OCI-LY3 (cell line): Measurements from ENCODE around the gene GZMH.
"Not testable (repeated sequence)": the region's sequence is repeated elsewhere in the genome, so short reads cannot be mapped to it uniquely, and the experiment has no call there.

Source experiments
- H2AFZ ChIP-seq: fragments of 200-600, 300-600 bp; shearing (Covaris generic); 2 replicates; pipeline ENCODE4 v1.6.0; 2014; ENCODE audit warnings: antibody characterized with exemption, low read depth, low read length
- H3K27ac ChIP-seq: fragments of 200-600, 300-600 bp; sonication (generic); 2 replicates; pipeline ENCODE4 v1.5.1; 2014; ENCODE audit warnings: mild to moderate bottlenecking, low read length, moderate library complexity, mixed read lengths
- H3K27me3 ChIP-seq: fragments of 200-600, 300-600 bp; sonication (generic); 2 replicates; pipeline ENCODE4 v1.6.1; 2014; ENCODE audit warnings: low read depth, low read length, mixed read lengths
- H3K36me3 ChIP-seq: fragments of 200-600, 300-600 bp; sonication (generic); replicated peaks from 2 replicates; pipeline ENCODE3; 2014; ENCODE audit warnings: low read depth, low read length, mixed read lengths
- H3K4me1 ChIP-seq: fragments of 300-600, 200-600 bp; sonication (generic); 2 replicates; pipeline ENCODE4 v1.6.1; 2014; ENCODE audit warnings: low read length, mixed read lengths
- H3K4me2 ChIP-seq: fragments of 200-600, 300-600 bp; sonication (generic); 2 replicates; pipeline ENCODE4 v1.6.1; 2014; ENCODE audit warnings: low read length, mixed read lengths
- H3K4me3 ChIP-seq: fragments of 300-600, 200-600 bp; sonication (generic); 2 replicates; pipeline ENCODE4 v1.5.1; 2014; ENCODE audit warnings: antibody characterized with exemption, mild to moderate bottlenecking, low read length, moderate library complexity
- H3K79me2 ChIP-seq: fragments of 300-600, 200-600 bp; shearing (Covaris generic); 2 replicates; pipeline ENCODE4 v1.6.1; 2014; ENCODE audit warnings: mild to moderate bottlenecking, low read length, mixed read lengths
- H3K9ac ChIP-seq: fragments of 300-600, 200-600 bp; shearing (Covaris generic); 2 replicates; pipeline ENCODE4 v1.6.0; 2014; ENCODE audit warnings: mild to moderate bottlenecking, low read length, moderate library complexity
- H3K9me3 ChIP-seq: fragments of 200-600, 300-600 bp; shearing (Covaris generic); 2 replicates; pipeline ENCODE4 v1.6.1; 2014; ENCODE audit warnings: low read length, mixed read lengths; ENCODE audit not compliant: insufficient read depth
- H4K20me1 ChIP-seq: fragments of 200-600, 300-600 bp; sonication (generic); 2 replicates; pipeline ENCODE4 v1.6.1; 2016; ENCODE audit warnings: low read length, mixed read lengths; ENCODE audit not compliant: insufficient read depth
- CTCF ChIP-seq: fragments of 200-600, 300-600 bp; sonication (generic); IDR thresholded peaks from 2 replicates; pipeline ENCODE4 v1.5.1; 2014; ENCODE audit warnings: antibody characterized with exemption, low read length, low read depth
- EZH2phosphoT487 ChIP-seq: fragments of 200-600 bp; shearing (Covaris generic); IDR thresholded peaks from 2 replicates; pipeline ENCODE4 v1.6.1; 2018; ENCODE audit warnings: antibody characterized with exemption, mixed run types, low read depth

The GZMH gene

GRCh38 chr14:24606297-24606696 lies 3.2 kb downstream of the GZMH start:
- Histone ChIP-seq H2AFZ (no peak overlapping the region), H3K9me3 (no peaks in the 10 kb centered on the region), H3K36me3 (no peaks in the 10 kb centered on the region), H3K4me1 (peaks cover 9% of the 10 kb centered on the region; the same call in 1 of the 2 replicates), H3K27me3 (0 out of 2 replicates have a peak, but pooled peaks cover 3% of the 10 kb centered on the region), H3K4me2 (no peak overlapping the region), H3K9ac (no peak overlapping the region), H3K4me3 (no peak overlapping the region), H3K79me2 (no peaks in the 10 kb centered on the region), H3K27ac (no peak overlapping the region), H4K20me1 (no peaks in the 10 kb centered on the region)
- no peak for TF ChIP-seq CTCF
- TF ChIP-seq EZH2phosphoT487, result no peak

DNA sequence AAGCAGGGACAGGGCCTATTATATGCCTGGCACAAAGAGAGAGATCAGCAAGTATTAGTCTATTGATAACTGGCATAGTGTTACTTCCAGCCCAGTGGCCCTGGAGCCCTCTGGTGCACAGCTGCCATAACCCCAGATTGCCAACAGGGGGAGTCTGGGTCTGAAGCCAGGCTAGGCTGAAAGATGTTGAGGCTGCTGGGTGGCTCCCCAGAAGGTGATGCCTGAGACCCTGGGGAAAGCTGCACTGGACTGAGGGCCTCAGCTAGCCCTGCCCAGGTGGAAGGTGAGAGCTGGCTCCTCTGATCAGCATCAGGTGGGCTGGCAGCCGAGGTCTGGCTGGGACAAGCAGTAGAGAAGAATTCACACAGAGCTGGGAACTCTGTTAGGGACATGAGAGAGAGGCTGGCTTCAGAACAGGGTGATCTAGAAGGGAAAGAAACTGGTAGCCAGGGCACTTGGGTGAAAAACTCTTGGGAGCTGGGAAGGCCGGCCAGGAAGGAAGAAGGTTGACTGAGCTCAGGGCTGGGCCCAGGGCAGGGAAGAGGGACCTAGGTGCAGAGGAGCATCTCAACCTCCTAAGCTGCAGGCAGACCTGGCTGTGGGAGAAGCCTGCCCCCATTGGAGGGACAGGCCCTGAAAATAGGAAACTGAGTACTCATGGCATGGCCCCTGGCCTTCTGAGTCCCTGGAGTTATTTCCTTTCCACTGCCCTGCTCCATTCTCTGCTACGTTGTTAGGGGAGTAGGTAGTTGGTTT lies 3.9 kb downstream of the GZMH start:
- Histone ChIP-seq H3K4me1 (peaks cover 9% of the 10 kb centered on the region; the same call in 1 of the 2 replicates), H2AFZ (no peak overlapping the region; the same call in 1 of the 2 replicates), H3K27me3 (0 out of 2 replicates have a peak, but pooled peaks cover 3% of the 10 kb centered on the region)

GRCh38 chr14:24597403-24597802 lies 12.1 kb downstream of the GZMH start:
- Histone ChIP-seq H3K9ac (no peak overlapping the region), H3K36me3 (no peaks in the 10 kb centered on the region), H3K4me3 (no peak overlapping the region), H3K27ac (no peak overlapping the region), H3K27me3 (no peaks in the 10 kb centered on the region), H4K20me1 (no peaks in the 10 kb centered on the region), H3K79me2 (no peaks in the 10 kb centered on the region), H3K9me3 (no peaks in the 10 kb centered on the region), H2AFZ (no peak overlapping the region), H3K4me1 (no peaks in the 10 kb centered on the region), H3K4me2 (no peak overlapping the region)
- TF ChIP-seq EZH2phosphoT487 (no peak), CTCF (no peak)

More for the DNA sequence above, 3.9 kb downstream of the GZMH start:
- no peaks in the 10 kb centered on the region for H4K20me1 ChIP-seq
- no peak overlapping the region for H3K9ac ChIP-seq
- no peak overlapping the region for H3K27ac ChIP-seq
- H3K4me2 ChIP-seq, result no peak overlapping the region
- no peaks in the 10 kb centered on the region for H3K9me3 ChIP-seq
- no peak overlapping the region for H3K4me3 ChIP-seq
- no peaks in the 10 kb centered on the region for H3K36me3 ChIP-seq
- TF ChIP-seq CTCF (peak; percentile 88), EZH2phosphoT487 (no peak)
- H3K79me2 ChIP-seq, result no peaks in the 10 kb centered on the region

DNA sequence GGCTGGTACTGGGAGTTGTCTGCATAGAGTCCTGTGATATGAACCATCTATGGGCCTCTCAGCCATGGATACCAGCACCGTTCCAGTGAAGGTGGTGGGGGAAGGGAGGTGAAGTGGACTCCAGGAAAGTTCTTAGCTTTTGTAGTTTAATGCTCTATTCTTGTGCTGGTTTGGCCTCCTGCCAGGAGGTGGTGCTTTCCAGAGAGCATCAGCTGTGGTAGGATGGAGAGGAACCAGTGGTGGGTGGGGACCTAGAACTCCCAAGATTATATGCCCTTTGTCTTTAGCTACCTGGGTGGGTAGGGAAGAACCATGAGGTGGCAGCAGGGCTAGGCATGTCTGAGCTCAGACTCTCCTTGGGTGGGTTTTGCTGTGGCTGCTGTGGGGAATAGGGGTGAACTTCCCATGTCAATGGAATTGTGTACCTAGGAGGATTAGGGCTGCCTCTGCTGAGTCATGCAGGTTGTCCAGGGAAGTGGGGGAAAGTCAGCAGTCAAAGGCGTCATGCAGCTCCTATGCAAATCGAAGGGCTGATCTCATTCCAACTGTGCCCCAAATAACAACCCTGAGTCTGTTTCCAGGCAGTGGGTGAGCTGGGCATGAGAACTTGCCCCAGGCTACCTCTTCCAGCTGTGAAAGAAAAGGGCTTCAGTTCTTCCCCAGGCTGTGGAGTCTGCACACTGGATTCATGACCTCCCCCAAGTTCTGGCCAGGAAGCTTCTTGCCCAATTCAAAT lies 14.2 kb downstream of the GZMH start:
- Histone ChIP-seq H3K9me3 (no peaks in the 10 kb centered on the region), H3K9ac (no peak overlapping the region), H4K20me1 (no peaks in the 10 kb centered on the region), H3K27me3 (no peaks in the 10 kb centered on the region), H3K27ac (no peak overlapping the region), H2AFZ (no peak overlapping the region), H3K4me1 (no peaks in the 10 kb centered on the region), H3K4me3 (no peak overlapping the region), H3K79me2 (no peaks in the 10 kb centered on the region), H3K4me2 (no peak overlapping the region), H3K36me3 (no peaks in the 10 kb centered on the region)
- no peak for TF ChIP-seq EZH2phosphoT487
- TF ChIP-seq CTCF, result no peak

GRCh38 chr14:24591004-24591403 lies 18.5 kb downstream of the GZMH start:
- not testable (repeated sequence) for H3K9ac ChIP-seq, H3K4me2 ChIP-seq, H3K4me1 ChIP-seq, H4K20me1 ChIP-seq, H2AFZ ChIP-seq, H3K9me3 ChIP-seq, H3K36me3 ChIP-seq, H3K4me3 ChIP-seq, H3K79me2 ChIP-seq, H3K27me3 ChIP-seq, H3K27ac ChIP-seq

DNA sequence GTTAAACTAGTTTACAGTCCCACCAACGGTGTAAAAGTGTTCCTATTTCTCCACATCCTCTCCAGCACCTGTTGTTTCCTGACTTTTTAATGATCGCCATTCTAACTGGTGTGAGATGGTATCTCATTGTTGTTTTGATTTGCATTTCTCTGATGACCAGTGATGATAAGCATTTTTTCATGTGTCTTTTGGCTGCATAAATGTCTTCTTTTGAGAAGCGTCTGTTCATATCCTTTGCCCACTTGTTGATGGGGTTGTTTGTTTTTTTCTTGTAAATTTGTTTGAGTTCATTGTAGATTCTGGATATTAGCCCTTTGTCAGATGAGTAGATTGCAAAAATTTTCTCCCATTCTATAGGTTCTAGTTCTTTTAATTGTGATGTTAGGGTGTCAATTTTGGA lies 25.1 kb downstream of the GZMH start:
- H4K20me1 ChIP-seq, H3K27ac ChIP-seq, H3K36me3 ChIP-seq, H3K4me3 ChIP-seq, H3K9ac ChIP-seq, H3K9me3 ChIP-seq, H2AFZ ChIP-seq, H3K4me2 ChIP-seq, H3K4me1 ChIP-seq, H3K27me3 ChIP-seq, H3K79me2 ChIP-seq: not testable (repeated sequence)
